Hematopoietic multipotent progenitor cell treated with erythropoietin and hydrocortisone succinate and interleukin-3 and kit ligand, for 8 days (in vitro differentiated cells): ENCODE data around the gene KRT14.
"Not testable (repeated sequence)": the region's sequence is repeated elsewhere in the genome, so short reads cannot be mapped to it uniquely, and the experiment has no call there.

Source experiments
- DNase-seq: peaks from one replicate; pipeline ENCODE4 v3.0.0-alpha.2; 2015

Gene KRT14

GRCh38 chr17:41576740-41577139 lies 10.0 kb downstream of the KRT14 start:
- not testable (repeated sequence) for DNase-seq

- no peak for DNase-seq
These were observed 11.4 kb downstream of the KRT14 start for GRCh38 chr17:41575336-41575735.

- DNase-seq: no peak
These were observed 14.9 kb downstream of the KRT14 start, which contains the start of gene KRT9 for GRCh38 chr17:41571561-41572434. TSS of gene KRT9 (minus strand) at chr17:41572059. CDS start at chr17:41571992, 67 bp downstream.

GRCh38 chr17:41567317-41567716 lies 19.4 kb downstream of the KRT14 start:
- DNase-seq: no peak

GRCh38 chr17:41565338-41565737 lies 21.4 kb downstream of the KRT14 start:
- no peak for DNase-seq

- DNase-seq: no peak
These were observed 23.0 kb downstream of the KRT14 start for GRCh38 chr17:41563607-41564170.

- no peak for DNase-seq
These were observed 25.1 kb downstream of the KRT14 start for GRCh38 chr17:41561554-41561953.

DNA sequence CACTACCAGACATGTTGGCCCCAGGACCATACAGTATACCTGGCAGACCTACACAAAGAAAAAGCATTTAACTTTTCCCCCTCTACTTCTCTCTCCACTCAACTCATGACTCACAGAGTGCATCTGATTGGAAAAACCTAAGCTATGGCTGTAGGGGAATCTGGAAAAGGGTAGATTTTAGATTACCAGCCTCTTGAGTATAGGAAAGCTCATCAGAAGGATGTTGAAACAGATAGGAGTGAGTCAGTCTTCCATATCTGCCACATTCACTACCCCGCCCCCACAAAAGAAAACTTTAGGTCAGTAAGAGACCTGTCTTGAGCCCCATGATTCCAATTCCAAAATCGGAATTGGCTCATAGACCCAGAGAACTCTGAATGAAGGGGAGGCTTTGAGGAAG lies 27.1 kb downstream of the KRT14 start:
- DNase-seq: no peak

GRCh38 chr17:41556931-41557330 lies 29.8 kb downstream of the KRT14 start:
- DNase-seq: no peak

DNA sequence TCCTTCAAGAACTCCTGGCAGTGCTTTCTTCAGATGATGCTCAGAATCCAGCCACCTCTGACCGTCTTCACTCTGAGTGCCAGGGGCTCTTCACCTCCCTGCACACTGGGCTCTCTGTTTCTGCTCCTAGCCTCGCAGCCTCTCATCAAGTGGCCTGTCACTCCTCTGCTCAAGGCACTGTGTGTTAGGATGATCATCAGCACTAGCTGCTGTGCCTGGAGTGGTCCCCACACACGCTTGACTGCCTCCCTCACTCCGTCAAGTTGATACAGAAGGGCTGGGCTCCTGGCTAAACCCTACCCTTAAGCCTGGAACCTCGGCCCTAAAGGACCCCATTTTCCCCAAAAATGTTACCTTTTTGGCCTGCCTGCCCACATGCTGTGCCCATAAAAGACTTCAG lies 30.4 kb downstream of the KRT14 start:
- no peak for DNase-seq

DNA sequence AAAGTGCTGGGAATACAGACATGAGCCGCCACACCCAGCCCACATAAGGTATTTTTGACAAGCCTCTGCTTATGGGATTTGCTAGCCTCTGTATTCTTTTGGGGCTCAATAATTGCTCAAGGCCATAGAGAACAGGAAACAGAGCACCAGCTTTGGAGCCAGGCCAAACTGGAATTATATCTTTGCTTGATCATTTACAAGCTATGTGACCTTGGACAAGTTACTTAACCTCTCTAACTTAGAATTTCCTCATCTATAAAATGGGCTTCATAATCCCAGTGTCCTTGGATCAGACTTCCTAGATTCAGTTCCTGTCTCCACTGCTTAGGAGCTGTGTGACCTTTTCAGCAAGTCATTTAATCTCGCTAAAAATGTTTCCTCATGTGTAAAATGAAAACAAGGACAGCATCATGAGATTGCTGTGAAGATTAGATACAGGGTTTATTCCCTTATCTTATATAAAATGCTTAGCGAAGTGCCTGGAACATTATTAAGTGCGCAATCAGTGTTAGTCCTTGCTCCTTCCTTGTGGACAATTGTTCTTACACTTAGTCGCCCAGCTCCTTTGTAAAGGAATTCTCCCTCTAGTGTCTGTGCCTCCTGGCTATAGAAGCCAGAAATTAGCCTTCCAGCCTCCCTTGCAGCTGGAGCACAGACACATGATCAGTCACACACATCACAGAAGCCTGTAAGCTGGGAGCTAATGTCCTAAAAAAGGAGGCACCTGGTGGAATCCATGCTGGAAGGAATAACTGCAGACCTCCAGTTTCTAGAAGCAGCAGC lies 31.4 kb downstream of the KRT14 start:
- DNase-seq: no peak

GRCh38 chr17:41553987-41554680 lies 32.6 kb downstream of the KRT14 start:
- DNase-seq: no peak

DNA sequence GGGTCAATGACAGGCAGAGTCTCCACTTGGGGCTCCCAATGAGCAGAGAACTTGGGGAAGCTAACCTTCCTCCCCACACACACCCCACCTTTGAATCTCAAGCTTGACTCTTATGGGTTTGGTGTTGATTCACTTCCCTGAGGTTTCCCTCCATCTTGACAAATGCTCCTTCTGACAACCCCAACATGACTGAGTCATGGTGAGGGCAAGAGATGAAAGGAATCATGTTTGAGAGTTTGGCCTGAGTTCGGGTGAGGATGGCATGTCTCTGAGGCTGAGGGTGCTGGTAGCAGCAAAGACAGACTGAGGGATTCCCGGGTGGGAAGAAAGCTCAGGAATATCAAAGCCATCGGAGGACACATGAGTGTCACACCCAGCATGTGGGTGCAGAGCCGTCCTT lies 33.5 kb downstream of the KRT14 start:
- no peak for DNase-seq

- DNase-seq: no peak
These were observed 34.2 kb downstream of the KRT14 start for GRCh38 chr17:41552455-41552854.

- no peak for DNase-seq
These were observed 35.3 kb downstream of the KRT14 start for GRCh38 chr17:41551365-41551764.

GRCh38 chr17:41549596-41550039 lies 37.1 kb downstream of the KRT14 start:
- peak; percentile 24 for DNase-seq

DNA sequence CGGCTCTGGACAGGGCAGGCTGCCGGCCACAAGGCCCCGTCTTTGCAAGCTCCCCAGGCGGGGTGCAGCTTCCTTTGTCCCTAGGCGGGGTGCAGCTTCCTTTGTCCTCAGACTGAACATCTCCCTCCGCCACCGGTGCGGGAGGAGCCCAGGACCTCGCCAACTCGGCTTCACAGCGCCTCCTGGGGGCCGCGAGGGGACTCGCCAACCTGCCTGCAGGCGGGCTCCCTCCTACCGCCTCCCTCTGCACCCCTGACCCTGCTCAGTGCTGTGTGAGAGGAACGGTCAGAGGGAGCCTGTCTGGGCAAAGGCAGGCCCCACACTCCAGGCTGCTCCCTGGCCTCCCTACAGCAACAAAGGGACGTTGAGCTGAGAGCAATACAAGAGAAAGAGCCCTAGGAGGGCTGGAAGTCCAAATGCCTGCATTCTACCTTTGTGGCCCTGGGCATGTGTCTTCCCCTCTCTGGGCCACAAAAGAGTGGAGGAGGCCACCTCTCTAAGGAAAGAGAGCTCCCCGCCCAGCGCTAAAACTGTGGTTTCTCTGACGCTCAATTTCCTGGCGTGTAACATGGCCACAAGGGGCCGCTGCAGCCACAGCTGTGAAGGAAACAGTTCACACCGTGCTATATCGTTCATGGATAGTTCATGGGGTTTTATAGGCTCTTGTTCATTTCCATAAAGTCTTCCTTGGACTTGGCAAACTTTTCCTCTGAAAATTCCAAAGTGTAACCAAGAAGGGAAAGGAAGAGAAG lies 37.7 kb downstream of the KRT14 start:
- DNase-seq: peak; percentile 89

GRCh38 chr17:41547921-41548843 lies 38.5 kb downstream of the KRT14 start:
- DNase-seq: peak; percentile 52

- DNase-seq: no peak
These were observed 39.3 kb downstream of the KRT14 start for GRCh38 chr17:41547378-41547841.

- no peak for DNase-seq
These were observed 39.9 kb downstream of the KRT14 start for GRCh38 chr17:41546819-41547218.
